GM23338 (cell line): ENCODE measurements around the gene ERF. TPM values are rescaled to one million over a fixed set of nuclear protein-coding genes. Genes with fewer than 3 reads are reported as not detected.

ENCODE experiments used
- ATAC-seq: fragments of 200-7000 bp; cut with Tn5 transposase; 3 replicates; pipeline ENCODE4 v1.9.1; 2020
- DNase-seq: peaks from one replicate; pipeline ENCODE4 v3.0.0-alpha.2; 2015; ENCODE audit warnings: low spot score
- H2AFZ ChIP-seq: fragments of 200-600 bp; sonication (generic); 2 replicates; pipeline ENCODE4 v1.8.0; 2016; ENCODE audit warnings: antibody characterized with exemption, mild to moderate bottlenecking, moderate library complexity
- H3F3A ChIP-seq: fragments of 200-600 bp; sonication (generic); replicated peaks from 2 replicates; pipeline ENCODE4 v1.8.0; 2017; ENCODE audit warnings: antibody characterized with exemption, mixed run types, low read depth
- H3K27ac ChIP-seq: fragments of 200-600 bp; sonication (generic); 2 replicates; pipeline ENCODE4 v1.6.1; 2016; ENCODE audit warnings: low read depth
- H3K27me3 ChIP-seq: fragments of 200-600 bp; sonication (generic); 2 replicates; pipeline ENCODE4 v1.8.0; 2016; ENCODE audit warnings: mild to moderate bottlenecking, mixed run types, moderate library complexity; ENCODE audit not compliant: insufficient read depth
- H3K36me3 ChIP-seq: fragments of 200-600 bp; sonication (generic); 2 replicates; pipeline ENCODE4 v1.8.0; 2016; ENCODE audit warnings: mild to moderate bottlenecking; ENCODE audit not compliant: insufficient read depth
- H3K4me1 ChIP-seq: fragments of 200-600 bp; sonication (generic); 2 replicates; pipeline ENCODE4 v1.8.0; 2016; ENCODE audit warnings: mild to moderate bottlenecking, moderate library complexity; ENCODE audit not compliant: insufficient read depth
- H3K4me2 ChIP-seq: fragments of 200-600 bp; sonication (generic); 2 replicates; pipeline ENCODE4 v1.7.1; 2017; ENCODE audit warnings: mixed run types
- H3K4me3 ChIP-seq: fragments of 200-600 bp; sonication (generic); 2 replicates; pipeline ENCODE4 v1.6.1; 2016; ENCODE audit warnings: mixed run types
- H3K79me2 ChIP-seq: fragments of 200-600 bp; sonication (generic); replicated peaks from 2 replicates; pipeline ENCODE4 v1.8.0; 2017; ENCODE audit warnings: mild to moderate bottlenecking; ENCODE audit not compliant: insufficient read depth
- H3K9me2 ChIP-seq: fragments of 200-600 bp; sonication (generic); 2 replicates; pipeline ENCODE4 v1.8.0; 2017; ENCODE audit not compliant: insufficient read depth
- H4K20me1 ChIP-seq: fragments of 200-600 bp; sonication (generic); replicated peaks from 2 replicates; pipeline ENCODE4 v1.8.0; 2017; ENCODE audit warnings: mild to moderate bottlenecking; ENCODE audit not compliant: insufficient read depth
- H3K27ac Mint-ChIP-seq: 2 replicates; pipeline ENCODE4 v1.8.0; 2020; ENCODE audit warnings: inconsistent platforms, mild to moderate bottlenecking, moderate library complexity, mixed read lengths
- H3K27me3 Mint-ChIP-seq: 3 replicates; pipeline ENCODE4 v1.8.0; 2022; ENCODE audit warnings: low read depth, mild to moderate bottlenecking, moderate library complexity, mixed read lengths, inconsistent platforms; ENCODE audit not compliant: insufficient read depth, poor library complexity
- H3K36me3 Mint-ChIP-seq: 3 replicates; pipeline ENCODE4 v1.8.0; 2021; ENCODE audit warnings: low read depth, mild to moderate bottlenecking, inconsistent platforms, moderate library complexity, mixed read lengths
- H3K4me1 Mint-ChIP-seq: 3 replicates; pipeline ENCODE4 v1.8.0; 2020; ENCODE audit warnings: mild to moderate bottlenecking, inconsistent platforms, mixed read lengths
- H3K4me3 Mint-ChIP-seq: 3 replicates; pipeline ENCODE4 v1.8.0; 2021; ENCODE audit warnings: moderate library complexity, mild to moderate bottlenecking, inconsistent platforms, mixed read lengths
- H3K9me3 Mint-ChIP-seq: 3 replicates; pipeline ENCODE4 v1.8.0; 2020; ENCODE audit warnings: moderate library complexity, mild to moderate bottlenecking, inconsistent platforms, mixed read lengths
- CREB1 ChIP-seq: fragments of 250-450 bp; sonication (Bioruptor Pico); IDR thresholded peaks from 2 replicates; pipeline ENCODE4 v1.5.0; 2020; ENCODE audit warnings: low read depth, mild to moderate bottlenecking, moderate library complexity
- CTCF ChIP-seq, 2 experiments: fragments of 200-600 bp in 1 of 2; sonication (generic) in 1 of 2; conservative IDR thresholded peaks; 2 replicates each; pipeline versions ENCODE4 v1.5.1 to v1.6.1; 2016 to 2017; ENCODE audit warnings: antibody characterized with exemption in 2 of 2, low read depth in 2 of 2, mild to moderate bottlenecking in 2 of 2, moderate library complexity in 1 of 2
- ETS1 ChIP-seq: IDR thresholded peaks from 2 replicates; pipeline ENCODE4 v1.6.1; 2016; ENCODE audit warnings: antibody characterized with exemption
- EZH2 ChIP-seq: fragments of 200-600 bp; sonication (generic); IDR thresholded peaks from one replicate; pipeline ENCODE4 v1.8.0; 2017; ENCODE audit warnings: antibody characterized with exemption, mild to moderate bottlenecking, low read depth; ENCODE audit not compliant: unreplicated experiment
- EZH2phosphoT487 ChIP-seq: fragments of 200-600 bp; sonication (generic); IDR thresholded peaks from one replicate; pipeline ENCODE4 v1.8.1; 2018; ENCODE audit warnings: antibody characterized with exemption; ENCODE audit not compliant: unreplicated experiment
- JUNB ChIP-seq: IDR thresholded peaks from one replicate; pipeline ENCODE4 v1.6.1; 2016; ENCODE audit warnings: antibody characterized with exemption; ENCODE audit not compliant: unreplicated experiment
- NANOG ChIP-seq: IDR thresholded peaks from 2 replicates; pipeline ENCODE4 v1.6.1; 2016; ENCODE audit warnings: antibody characterized with exemption, borderline replicate concordance
- POLR2AphosphoS5 ChIP-seq: IDR thresholded peaks from 2 replicates; pipeline ENCODE4 v1.6.1; 2016; ENCODE audit warnings: antibody characterized with exemption, low read depth
- STAT1 ChIP-seq: IDR thresholded peaks from one replicate; pipeline ENCODE4 v1.6.1; 2016; ENCODE audit warnings: antibody characterized with exemption; ENCODE audit not compliant: unreplicated experiment
- ZNF114 ChIP-seq: fragments of 250-450 bp; sonication (Bioruptor Pico); IDR thresholded peaks from 2 replicates; pipeline ENCODE4 v1.5.0; 2020; ENCODE audit warnings: mild to moderate bottlenecking, moderate library complexity
- ZNF331 ChIP-seq: fragments of 250-450 bp; sonication (Bioruptor Pico); IDR thresholded peaks from 2 replicates; pipeline ENCODE4 v1.5.0; 2020; ENCODE audit warnings: low read depth, mild to moderate bottlenecking, moderate library complexity
- polyA plus RNA-seq: library from polyadenylated mRNA; unstranded; fragments of >200 nt; fragmentation: Nextera tagmentation; extraction: Ambion mirVana; gene quantifications from 2 replicates; pipeline ENCODE4 v1.2.1, GENCODE V29; 2016
- total RNA-seq: library from RNA; depleted of rRNA; stranded (reverse); fragments of >200 nt; shearing (Covaris generic); gene quantifications from 2 replicates; pipeline ENCODE4 v1.2.3, GENCODE V29; 2014
- TF ChIP-seq, protein P1 (sequence below): IDR thresholded peaks from one replicate; pipeline ENCODE4 v1.6.1; 2018; ENCODE audit warnings: antibody characterized with exemption; ENCODE audit not compliant: unreplicated experiment

Gene ERF
- total and polyA plus RNA-seq, 2 experiments from 2014 or later = 29.4 to 49.4 TPM

DNA sequence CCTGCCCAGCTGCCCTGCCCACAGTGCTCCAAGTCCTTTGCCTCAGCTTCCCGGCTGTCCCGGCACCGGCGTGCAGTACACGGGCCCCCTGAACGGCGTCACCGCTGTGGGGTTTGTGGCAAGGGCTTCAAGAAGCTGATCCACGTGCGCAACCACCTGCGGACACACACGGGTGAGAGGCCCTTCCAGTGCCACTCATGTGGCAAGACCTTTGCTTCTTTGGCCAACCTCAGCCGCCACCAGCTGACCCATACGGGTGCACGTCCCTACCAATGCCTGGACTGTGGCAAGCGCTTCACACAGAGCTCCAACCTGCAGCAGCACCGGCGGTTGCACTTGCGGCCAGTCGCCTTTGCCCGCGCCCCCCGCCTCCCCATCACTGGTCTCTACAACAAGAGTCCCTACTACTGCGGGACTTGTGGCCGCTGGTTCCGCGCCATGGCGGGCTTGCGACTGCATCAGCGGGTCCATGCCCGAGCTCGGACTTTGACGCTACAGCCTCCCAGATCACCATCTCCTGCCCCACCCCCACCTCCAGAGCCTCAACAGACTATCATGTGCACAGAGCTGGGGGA is 29.1 kb downstream of the ERF start (continued):
- TF ChIP-seq ETS1 (no peak), EZH2 (no peak), POLR2AphosphoS5 (no peak), ZNF331 (CRISPR knock-in tag) (no peak), STAT1 (no peak), NANOG (no peak), EZH2phosphoT487 (no peak), CREB1 (CRISPR knock-in tag) (no peak), CTCF (conservative IDR thresholded peaks at IDR 0.05; ENCODE audit: low read depth in 2 of 2) (no peak), JUNB (no peak), ZNF114 (no peak)

- H3K79me2 ChIP-seq = peaks cover 25% of the 10 kb centered on the region
- no peaks in the 10 kb centered on the region for H3K9me2 ChIP-seq
- H2AFZ ChIP-seq = no peak overlapping the region
- H3K4me2 ChIP-seq = no peak overlapping the region
- no peaks in the 10 kb centered on the region for H3K36me3 ChIP-seq
- Mint-ChIP-seq H3K4me3 (no peak overlapping the region), H3K27ac (no peak overlapping the region), H3K4me1 (peaks cover 4% of the 10 kb centered on the region), H3K36me3 (peaks cover 52% of the 10 kb centered on the region), H3K27me3 (peaks cover 10% of the 10 kb centered on the region), H3K9me3 (no peaks in the 10 kb centered on the region)
- H3F3A ChIP-seq = peaks cover 5% of the 10 kb centered on the region; the same call in 1 of the 2 replicates
- no peak for ATAC-seq
- H3K27ac ChIP-seq = no peak overlapping the region
- no peaks in the 10 kb centered on the region for H3K27me3 ChIP-seq
- no peaks in the 10 kb centered on the region for H3K4me1 ChIP-seq
- no peak overlapping the region for H3K4me3 ChIP-seq
- H4K20me1 ChIP-seq = peaks cover 14% of the 10 kb centered on the region
- DNase-seq = no peak
- TF ChIP-seq ZNF114 (no peak), EZH2phosphoT487 (no peak), EZH2 (no peak), POLR2AphosphoS5 (no peak), JUNB (no peak), STAT1 (no peak), CTCF (conservative IDR thresholded peaks at IDR 0.05; ENCODE audit: low read depth in 2 of 2) (no peak), NANOG (no peak)
- TF ChIP-seq, protein P1, sequence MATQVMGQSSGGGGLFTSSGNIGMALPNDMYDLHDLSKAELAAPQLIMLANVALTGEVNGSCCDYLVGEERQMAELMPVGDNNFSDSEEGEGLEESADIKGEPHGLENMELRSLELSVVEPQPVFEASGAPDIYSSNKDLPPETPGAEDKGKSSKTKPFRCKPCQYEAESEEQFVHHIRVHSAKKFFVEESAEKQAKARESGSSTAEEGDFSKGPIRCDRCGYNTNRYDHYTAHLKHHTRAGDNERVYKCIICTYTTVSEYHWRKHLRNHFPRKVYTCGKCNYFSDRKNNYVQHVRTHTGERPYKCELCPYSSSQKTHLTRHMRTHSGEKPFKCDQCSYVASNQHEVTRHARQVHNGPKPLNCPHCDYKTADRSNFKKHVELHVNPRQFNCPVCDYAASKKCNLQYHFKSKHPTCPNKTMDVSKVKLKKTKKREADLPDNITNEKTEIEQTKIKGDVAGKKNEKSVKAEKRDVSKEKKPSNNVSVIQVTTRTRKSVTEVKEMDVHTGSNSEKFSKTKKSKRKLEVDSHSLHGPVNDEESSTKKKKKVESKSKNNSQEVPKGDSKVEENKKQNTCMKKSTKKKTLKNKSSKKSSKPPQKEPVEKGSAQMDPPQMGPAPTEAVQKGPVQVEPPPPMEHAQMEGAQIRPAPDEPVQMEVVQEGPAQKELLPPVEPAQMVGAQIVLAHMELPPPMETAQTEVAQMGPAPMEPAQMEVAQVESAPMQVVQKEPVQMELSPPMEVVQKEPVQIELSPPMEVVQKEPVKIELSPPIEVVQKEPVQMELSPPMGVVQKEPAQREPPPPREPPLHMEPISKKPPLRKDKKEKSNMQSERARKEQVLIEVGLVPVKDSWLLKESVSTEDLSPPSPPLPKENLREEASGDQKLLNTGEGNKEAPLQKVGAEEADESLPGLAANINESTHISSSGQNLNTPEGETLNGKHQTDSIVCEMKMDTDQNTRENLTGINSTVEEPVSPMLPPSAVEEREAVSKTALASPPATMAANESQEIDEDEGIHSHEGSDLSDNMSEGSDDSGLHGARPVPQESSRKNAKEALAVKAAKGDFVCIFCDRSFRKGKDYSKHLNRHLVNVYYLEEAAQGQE = no peak
These were observed 29.8 kb downstream of the ERF start for GRCh38 chr19:42224940-42225717.
